MM.1S (cell line): ENCODE measurements around the gene CACNA1H.

Experiments
- DNase-seq: peaks from one replicate; pipeline ENCODE4 v3.0.0-alpha.2; 2015
- H2AFZ ChIP-seq: fragments of 300-600 bp; sonication (generic); 2 replicates; pipeline ENCODE4 v1.6.0; 2016; ENCODE audit warnings: antibody characterized with exemption, low read length
- H3F3A ChIP-seq: fragments of 300-600 bp; sonication (generic); 2 replicates; pipeline ENCODE4 v1.6.1; 2016; ENCODE audit warnings: mild to moderate bottlenecking, antibody characterized with exemption, low read length, moderate library complexity, mixed read lengths; ENCODE audit not compliant: insufficient read depth
- H3K27ac ChIP-seq: fragments of 300-600 bp; sonication (generic); 2 replicates; pipeline ENCODE4 v1.5.1; 2016; ENCODE audit warnings: mild to moderate bottlenecking, low read length
- H3K27me3 ChIP-seq: fragments of 300-600 bp; sonication (generic); replicated peaks from 2 replicates; pipeline ENCODE4 v1.6.0; 2016; ENCODE audit warnings: low read length; ENCODE audit not compliant: insufficient read depth
- H3K36me3 ChIP-seq: fragments of 300-600 bp; sonication (generic); replicated peaks from 2 replicates; pipeline ENCODE4 v1.6.1; 2016; ENCODE audit warnings: mild to moderate bottlenecking, low read length, mixed read lengths; ENCODE audit not compliant: insufficient read depth
- H3K4me1 ChIP-seq: fragments of 300-600 bp; sonication (generic); 2 replicates; pipeline ENCODE4 v1.6.1; 2016; ENCODE audit warnings: low read length, mixed read lengths
- H3K4me2 ChIP-seq: fragments of 300-600 bp; sonication (generic); 2 replicates; pipeline ENCODE4 v1.6.0; 2016; ENCODE audit warnings: low read depth, low read length
- H3K4me3 ChIP-seq: fragments of 300-600 bp; sonication (generic); 2 replicates; pipeline ENCODE4 v1.5.1; 2016; ENCODE audit warnings: low read length, mixed read lengths
- H3K79me2 ChIP-seq: fragments of 300-600 bp; sonication (generic); 2 replicates; pipeline ENCODE4 v1.6.1; 2016; ENCODE audit warnings: mixed run types, low read length, mixed read lengths
- H3K9ac ChIP-seq: fragments of 300-600 bp; sonication (generic); 2 replicates; pipeline ENCODE4 v1.6.1; 2016; ENCODE audit warnings: low read length, mixed read lengths
- H3K9me2 ChIP-seq: fragments of 300-600 bp; sonication (generic); replicated peaks from 2 replicates; pipeline ENCODE4 v1.6.1; 2016; ENCODE audit warnings: mild to moderate bottlenecking, low read length, mixed read lengths; ENCODE audit not compliant: insufficient read depth
- H3K9me3 ChIP-seq: fragments of 300-600 bp; sonication (generic); replicated peaks from 2 replicates; pipeline ENCODE4 v1.6.1; 2016; ENCODE audit warnings: mild to moderate bottlenecking, low read length, mixed read lengths; ENCODE audit not compliant: insufficient read depth
- H4K20me1 ChIP-seq: fragments of 300-600 bp; sonication (generic); 2 replicates; pipeline ENCODE4 v1.6.1; 2016; ENCODE audit warnings: mild to moderate bottlenecking, low read length, moderate library complexity, mixed read lengths; ENCODE audit not compliant: insufficient read depth
- EZH2 ChIP-seq: fragments of 300-600 bp; sonication (generic); optimal IDR thresholded peaks from 2 replicates; pipeline ENCODE3; 2017; ENCODE audit warnings: low read depth, mild to moderate bottlenecking, antibody characterized with exemption, low read length, mixed read lengths
- EZH2phosphoT487 ChIP-seq: fragments of 300-600 bp; sonication (generic); IDR thresholded peaks from 2 replicates; pipeline ENCODE4 v1.6.1; 2018; ENCODE audit warnings: antibody characterized with exemption, low read length
- TF ChIP-seq, protein P1 (sequence below): fragments of 300-600 bp; sonication (generic); IDR thresholded peaks from 2 replicates; pipeline ENCODE4 v1.5.1; 2016; ENCODE audit warnings: antibody characterized with exemption, low read length, mixed read lengths

CACNA1H gene

DNA sequence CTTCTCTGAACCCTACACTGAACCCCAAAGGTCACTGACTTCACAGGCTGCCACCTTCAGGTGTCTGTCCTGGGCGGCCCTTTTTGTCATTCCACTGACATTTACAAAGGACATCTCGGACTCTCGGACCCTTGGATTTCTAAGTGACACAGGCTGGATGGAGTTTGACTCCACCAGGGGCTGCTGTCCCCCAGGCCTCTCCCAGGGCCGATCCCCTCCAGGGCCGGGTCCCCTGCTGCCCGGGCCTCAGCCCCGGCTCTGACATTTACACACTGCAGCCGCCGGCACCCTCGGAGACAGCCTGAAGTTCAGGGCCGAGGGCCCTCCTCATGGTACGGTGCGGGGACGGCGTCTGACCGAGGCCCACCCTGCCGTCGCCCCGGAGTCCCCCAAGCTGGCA, 24.1 kb downstream of the CACNA1H start:
- no peaks in the 10 kb centered on the region for H3K9me3 ChIP-seq
- 0 out of 2 replicates have a peak, but pooled peaks have one; percentile 65 for TF ChIP-seq EZH2phosphoT487
- TF ChIP-seq, protein P1, sequence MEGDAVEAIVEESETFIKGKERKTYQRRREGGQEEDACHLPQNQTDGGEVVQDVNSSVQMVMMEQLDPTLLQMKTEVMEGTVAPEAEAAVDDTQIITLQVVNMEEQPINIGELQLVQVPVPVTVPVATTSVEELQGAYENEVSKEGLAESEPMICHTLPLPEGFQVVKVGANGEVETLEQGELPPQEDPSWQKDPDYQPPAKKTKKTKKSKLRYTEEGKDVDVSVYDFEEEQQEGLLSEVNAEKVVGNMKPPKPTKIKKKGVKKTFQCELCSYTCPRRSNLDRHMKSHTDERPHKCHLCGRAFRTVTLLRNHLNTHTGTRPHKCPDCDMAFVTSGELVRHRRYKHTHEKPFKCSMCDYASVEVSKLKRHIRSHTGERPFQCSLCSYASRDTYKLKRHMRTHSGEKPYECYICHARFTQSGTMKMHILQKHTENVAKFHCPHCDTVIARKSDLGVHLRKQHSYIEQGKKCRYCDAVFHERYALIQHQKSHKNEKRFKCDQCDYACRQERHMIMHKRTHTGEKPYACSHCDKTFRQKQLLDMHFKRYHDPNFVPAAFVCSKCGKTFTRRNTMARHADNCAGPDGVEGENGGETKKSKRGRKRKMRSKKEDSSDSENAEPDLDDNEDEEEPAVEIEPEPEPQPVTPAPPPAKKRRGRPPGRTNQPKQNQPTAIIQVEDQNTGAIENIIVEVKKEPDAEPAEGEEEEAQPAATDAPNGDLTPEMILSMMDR: no peak
- TF ChIP-seq EZH2: peak; percentile 59
- DNase-seq: no peak
- no peaks in the 10 kb centered on the region for H3K9me2 ChIP-seq
- no peaks in the 10 kb centered on the region for H4K20me1 ChIP-seq
- H3K79me2 ChIP-seq: no peaks in the 10 kb centered on the region
- H3K9ac ChIP-seq: no peak overlapping the region
- no peaks in the 10 kb centered on the region for H3K4me1 ChIP-seq
- H2AFZ ChIP-seq: no peak overlapping the region
- no peak overlapping the region for H3K4me2 ChIP-seq
- H3K4me3 ChIP-seq: no peak overlapping the region
- H3K27me3 ChIP-seq: peaks cover 79% of the 10 kb centered on the region
- H3F3A ChIP-seq: no peaks in the 10 kb centered on the region
- no peaks in the 10 kb centered on the region for H3K36me3 ChIP-seq
- no peak overlapping the region for H3K27ac ChIP-seq

DNA sequence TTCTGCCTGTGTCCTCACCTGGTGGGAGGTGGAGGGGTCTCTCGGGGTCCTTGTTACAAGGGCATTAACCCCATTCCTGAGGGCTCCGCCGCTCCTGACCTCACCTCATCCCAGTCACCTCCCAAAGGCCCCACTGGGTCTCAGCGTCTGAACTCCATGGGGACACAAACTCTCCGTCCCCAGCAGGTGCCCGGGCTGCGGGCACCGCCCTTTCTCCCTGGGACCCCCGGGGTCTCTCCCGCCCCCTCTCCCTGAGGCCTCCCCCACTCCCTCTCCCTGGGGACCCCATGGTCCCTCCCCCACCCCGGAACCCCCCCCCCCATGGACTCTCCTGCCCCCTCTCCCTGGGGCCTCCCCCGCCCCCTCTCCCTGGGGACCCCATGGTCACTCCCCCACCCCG, 24.8 kb downstream of the CACNA1H start:
- no peak overlapping the region for H3K4me3 ChIP-seq
- no peaks in the 10 kb centered on the region for H3K4me1 ChIP-seq
- DNase-seq: no peak
- no peak overlapping the region for H3K27ac ChIP-seq
- H3K9me3 ChIP-seq: no peaks in the 10 kb centered on the region
- H2AFZ ChIP-seq: no peak overlapping the region
- no peak overlapping the region for H3K9ac ChIP-seq
- TF ChIP-seq EZH2phosphoT487 (no peak), EZH2 (no peak)
- TF ChIP-seq, protein P1: no peak
- H4K20me1 ChIP-seq: no peaks in the 10 kb centered on the region
- H3F3A ChIP-seq: no peaks in the 10 kb centered on the region
- no peaks in the 10 kb centered on the region for H3K9me2 ChIP-seq
- peaks cover 79% of the 10 kb centered on the region for H3K27me3 ChIP-seq
- no peaks in the 10 kb centered on the region for H3K36me3 ChIP-seq
- no peak overlapping the region for H3K4me2 ChIP-seq
- no peaks in the 10 kb centered on the region for H3K79me2 ChIP-seq

DNA sequence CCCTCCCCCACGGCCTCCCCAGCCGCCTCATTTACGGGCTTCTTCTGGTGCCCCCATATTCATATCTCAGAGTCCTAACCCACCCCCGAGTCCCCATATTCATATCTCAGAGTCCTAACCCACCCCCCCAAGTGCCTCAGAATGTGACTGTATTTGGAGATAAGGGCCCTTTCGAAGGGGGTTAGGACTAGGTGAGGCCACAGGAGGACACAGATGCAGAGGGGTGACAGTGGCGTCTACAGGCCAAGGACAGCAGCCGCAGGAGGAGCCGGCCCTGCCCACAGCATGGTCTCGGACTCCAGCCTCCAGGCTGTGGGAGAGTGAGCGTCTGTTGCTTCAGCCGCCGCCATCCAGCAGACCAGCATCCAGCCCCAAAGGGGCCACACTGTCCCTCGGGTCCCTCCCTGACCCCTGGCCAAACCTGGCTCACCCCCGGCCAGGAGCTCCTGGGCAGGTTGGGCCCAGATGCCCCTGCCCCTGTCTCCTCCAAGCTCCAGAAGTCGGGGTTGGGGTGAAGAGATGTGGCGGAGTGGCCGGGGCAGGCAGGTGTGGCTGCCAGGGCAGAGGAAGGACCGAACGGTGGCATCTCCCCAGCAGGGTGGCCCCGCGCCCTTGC, 25.5 kb downstream of the CACNA1H start:
- Histone ChIP-seq H3K36me3 (no peaks in the 10 kb centered on the region), H3K27ac (no peak overlapping the region), H4K20me1 (no peaks in the 10 kb centered on the region), H3K4me3 (no peak overlapping the region), H3K79me2 (no peaks in the 10 kb centered on the region), H3K27me3 (peaks cover 76% of the 10 kb centered on the region), H2AFZ (no peak overlapping the region), H3K4me2 (no peak overlapping the region), H3K9me3 (no peaks in the 10 kb centered on the region), H3F3A (no peaks in the 10 kb centered on the region), H3K4me1 (no peaks in the 10 kb centered on the region), H3K9me2 (no peaks in the 10 kb centered on the region), H3K9ac (no peak overlapping the region)
- DNase-seq: no peak
- TF ChIP-seq, protein P1: no peak
- TF ChIP-seq EZH2 (no peak), EZH2phosphoT487 (no peak)
